PFSK-1 (cell line): ENCODE measurements around the gene OR51T1.

Source experiments
- FOXP2 ChIP-seq: optimal IDR thresholded peaks from 2 replicates; pipeline ENCODE3; 2011; ENCODE audit warnings: borderline replicate concordance, control low read depth, inconsistent platforms; ENCODE audit not compliant: insufficient read depth; ENCODE audit errors: extremely low read length, extremely low read depth
- POLR2AphosphoS5 ChIP-seq: IDR thresholded peaks from 2 replicates; pipeline ENCODE4 v1.6.1; 2012; ENCODE audit warnings: low read depth, mild to moderate bottlenecking, control low read depth, low read length, moderate library complexity
- SIN3A ChIP-seq: IDR thresholded peaks from 2 replicates; pipeline ENCODE4 v1.6.1; 2012; ENCODE audit warnings: mild to moderate bottlenecking, low read length, moderate library complexity, borderline replicate concordance; ENCODE audit not compliant: insufficient read depth
- TAF1 ChIP-seq: IDR thresholded peaks from 2 replicates; pipeline ENCODE4 v1.6.1; 2012; ENCODE audit warnings: low read length, control low read depth, borderline replicate concordance; ENCODE audit not compliant: insufficient read depth
- TF ChIP-seq, protein P1 (sequence below), 2 experiments: IDR thresholded peaks; 2 replicates each; pipeline versions ENCODE4 v1.6.1 to v1.8.0; 2011 to 2012; ENCODE audit warnings: low read depth in 2 of 2, low read length in 2 of 2, control low read depth in 1 of 2, inconsistent platforms in 1 of 2, mild to moderate bottlenecking in 1 of 2, moderate library complexity in 1 of 2; ENCODE audit not compliant: insufficient read depth in 1 of 2

The OR51T1 gene

DNA sequence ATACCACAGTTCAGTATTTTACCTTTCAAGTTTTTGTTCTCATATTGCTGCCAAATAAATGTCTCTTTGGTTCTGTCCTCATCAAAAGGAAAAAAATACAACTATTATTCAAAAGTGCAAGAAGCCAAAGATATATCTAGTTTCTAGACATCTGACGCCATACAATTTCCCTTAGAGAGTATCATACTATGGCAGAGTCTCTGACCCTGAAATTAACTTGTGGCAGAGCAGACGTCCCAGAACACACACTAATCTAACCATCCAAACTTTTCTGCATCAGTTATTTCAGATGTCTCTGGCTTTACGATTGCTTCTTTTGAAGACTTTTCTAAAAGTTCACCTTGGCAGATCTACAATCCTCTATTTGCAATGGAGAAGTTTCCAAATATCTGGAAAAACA is 2.7 kb downstream of the OR51T1 start:
- TF ChIP-seq SIN3A: no peak
- TF ChIP-seq FOXP2: no peak
- no peak for TF ChIP-seq POLR2AphosphoS5
- TF ChIP-seq, protein P1, sequence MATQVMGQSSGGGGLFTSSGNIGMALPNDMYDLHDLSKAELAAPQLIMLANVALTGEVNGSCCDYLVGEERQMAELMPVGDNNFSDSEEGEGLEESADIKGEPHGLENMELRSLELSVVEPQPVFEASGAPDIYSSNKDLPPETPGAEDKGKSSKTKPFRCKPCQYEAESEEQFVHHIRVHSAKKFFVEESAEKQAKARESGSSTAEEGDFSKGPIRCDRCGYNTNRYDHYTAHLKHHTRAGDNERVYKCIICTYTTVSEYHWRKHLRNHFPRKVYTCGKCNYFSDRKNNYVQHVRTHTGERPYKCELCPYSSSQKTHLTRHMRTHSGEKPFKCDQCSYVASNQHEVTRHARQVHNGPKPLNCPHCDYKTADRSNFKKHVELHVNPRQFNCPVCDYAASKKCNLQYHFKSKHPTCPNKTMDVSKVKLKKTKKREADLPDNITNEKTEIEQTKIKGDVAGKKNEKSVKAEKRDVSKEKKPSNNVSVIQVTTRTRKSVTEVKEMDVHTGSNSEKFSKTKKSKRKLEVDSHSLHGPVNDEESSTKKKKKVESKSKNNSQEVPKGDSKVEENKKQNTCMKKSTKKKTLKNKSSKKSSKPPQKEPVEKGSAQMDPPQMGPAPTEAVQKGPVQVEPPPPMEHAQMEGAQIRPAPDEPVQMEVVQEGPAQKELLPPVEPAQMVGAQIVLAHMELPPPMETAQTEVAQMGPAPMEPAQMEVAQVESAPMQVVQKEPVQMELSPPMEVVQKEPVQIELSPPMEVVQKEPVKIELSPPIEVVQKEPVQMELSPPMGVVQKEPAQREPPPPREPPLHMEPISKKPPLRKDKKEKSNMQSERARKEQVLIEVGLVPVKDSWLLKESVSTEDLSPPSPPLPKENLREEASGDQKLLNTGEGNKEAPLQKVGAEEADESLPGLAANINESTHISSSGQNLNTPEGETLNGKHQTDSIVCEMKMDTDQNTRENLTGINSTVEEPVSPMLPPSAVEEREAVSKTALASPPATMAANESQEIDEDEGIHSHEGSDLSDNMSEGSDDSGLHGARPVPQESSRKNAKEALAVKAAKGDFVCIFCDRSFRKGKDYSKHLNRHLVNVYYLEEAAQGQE (IDR thresholded peaks at IDR 0.05; ENCODE audit: insufficient read depth in 1 of 2, low read depth in 2 of 2, low read length in 2 of 2): no peak
- no peak for TF ChIP-seq TAF1

DNA sequence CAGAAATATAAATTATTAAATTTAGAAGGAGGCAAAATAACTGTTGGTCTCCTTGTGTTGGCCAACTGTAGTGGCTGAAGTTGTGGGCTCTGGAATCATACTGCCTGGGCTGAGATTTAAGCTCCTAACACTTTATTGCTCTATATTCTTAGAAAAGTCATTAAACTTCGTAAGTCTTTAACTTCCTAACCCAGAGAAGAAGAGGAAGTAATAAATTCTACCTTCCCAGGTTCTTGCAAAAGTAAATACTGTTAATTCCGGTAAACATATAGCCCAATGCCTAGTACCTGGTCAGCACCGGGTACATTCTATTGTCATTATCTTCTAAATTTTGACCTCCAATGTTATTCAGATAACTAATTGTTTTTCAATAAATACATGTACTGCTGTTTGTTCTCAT is 4.5 kb downstream of the OR51T1 start:
- TF ChIP-seq TAF1 (no peak), FOXP2 (no peak), POLR2AphosphoS5 (no peak), SIN3A (no peak)
- TF ChIP-seq, protein P1 (IDR thresholded peaks at IDR 0.05; ENCODE audit: insufficient read depth in 1 of 2, low read depth in 2 of 2, low read length in 2 of 2): no peak

DNA sequence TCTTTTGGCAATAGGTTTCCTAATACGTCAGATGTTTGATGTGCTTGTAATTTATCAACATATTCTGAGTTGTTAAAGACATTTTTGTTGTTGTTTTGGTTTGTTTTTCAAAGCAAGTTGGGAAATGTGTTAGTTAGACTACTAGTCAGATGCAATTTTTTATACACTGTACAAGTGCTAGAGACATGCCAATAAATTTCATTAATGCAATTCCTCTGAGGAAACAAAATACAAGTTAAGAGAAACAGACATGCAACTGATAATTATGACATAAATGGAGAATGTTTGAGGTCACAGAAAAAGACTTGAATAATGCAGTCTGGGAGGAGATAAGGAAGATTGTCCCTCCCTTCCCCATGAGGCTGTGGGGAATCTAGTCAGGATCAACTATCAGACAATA is 5.9 kb downstream of the OR51T1 start:
- TF ChIP-seq, protein P1 (IDR thresholded peaks at IDR 0.05; ENCODE audit: insufficient read depth in 1 of 2, low read depth in 2 of 2, low read length in 2 of 2): no peak
- TF ChIP-seq POLR2AphosphoS5 (no peak), FOXP2 (no peak), TAF1 (no peak), SIN3A (no peak)

DNA sequence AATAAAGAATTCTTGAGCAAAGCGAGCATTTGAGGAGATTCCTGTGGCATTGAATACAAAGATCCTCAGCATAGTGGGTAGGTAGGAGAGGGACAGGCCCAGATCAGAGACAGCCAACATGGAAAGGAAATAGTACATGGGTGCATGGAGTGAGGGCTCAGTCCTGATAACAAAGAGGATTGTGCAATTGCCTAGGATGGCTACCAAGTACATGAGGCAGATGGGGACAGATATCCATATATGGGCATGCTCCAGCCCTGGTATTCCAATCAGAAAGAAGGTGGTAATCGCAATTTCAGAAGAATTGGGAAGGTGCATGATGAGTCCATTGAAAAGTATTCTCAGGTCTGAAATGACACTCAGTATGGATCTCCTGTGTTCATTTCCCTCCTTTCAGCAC is 8.6 kb downstream of the OR51T1 start:
- TF ChIP-seq FOXP2 (no peak), POLR2AphosphoS5 (no peak), SIN3A (no peak), TAF1 (no peak)
- TF ChIP-seq, protein P1 (IDR thresholded peaks at IDR 0.05; ENCODE audit: insufficient read depth in 1 of 2, low read depth in 2 of 2, low read length in 2 of 2): no peak
